Osteocyte (in vitro differentiated cells): Measurements from ENCODE around the gene ARHGAP10. TPM values are rescaled to one million over a fixed set of nuclear protein-coding genes. Genes with fewer than 3 reads are reported as not detected.
A peak's percentile ranks its signal among the peaks of the same experiment; 100 is the strongest.

Experiments used
- DNase-seq: peaks from one replicate; pipeline ENCODE4 v3.0.0; 2021; ENCODE audit warnings: mixed read lengths; ENCODE audit not compliant: unreplicated experiment; ENCODE audit errors: extremely low spot score
- H3K27ac Mint-ChIP-seq: one replicate; pipeline ENCODE4 v1.8.0; 2021; ENCODE audit warnings: mild to moderate bottlenecking, mixed read lengths; ENCODE audit not compliant: unreplicated experiment
- H3K27me3 Mint-ChIP-seq: one replicate; pipeline ENCODE4 v1.8.0; 2021; ENCODE audit warnings: mixed read lengths; ENCODE audit not compliant: unreplicated experiment
- H3K36me3 Mint-ChIP-seq: one replicate; pipeline ENCODE4 v1.8.0; 2021; ENCODE audit warnings: mixed read lengths; ENCODE audit not compliant: unreplicated experiment
- H3K4me1 Mint-ChIP-seq: one replicate; pipeline ENCODE4 v1.8.0; 2021; ENCODE audit warnings: mixed read lengths; ENCODE audit not compliant: unreplicated experiment
- H3K4me3 Mint-ChIP-seq: one replicate; pipeline ENCODE4 v1.8.0; 2021; ENCODE audit warnings: mild to moderate bottlenecking, moderate library complexity, mixed read lengths; ENCODE audit not compliant: unreplicated experiment
- H3K9me3 Mint-ChIP-seq: one replicate; pipeline ENCODE4 v1.8.0; 2021; ENCODE audit warnings: mixed read lengths; ENCODE audit not compliant: unreplicated experiment
- CTCF ChIP-seq: fragments of 200-600 bp; sonication (generic); IDR thresholded peaks from 2 replicates; pipeline ENCODE4 v1.5.0; 2021; ENCODE audit warnings: antibody characterized with exemption, mild to moderate bottlenecking, moderate library complexity
- total RNA-seq: library from RNA; stranded (reverse); gene quantifications from 2 replicates; pipeline ENCODE4 v1.2.1, GENCODE V29; 2021

Gene ARHGAP10
- total RNA-seq, 1 donor from 2014 or later, result 121 TPM

- no peaks in the 10 kb centered on the region for H3K27me3 Mint-ChIP-seq
- no peak overlapping the region for H3K4me3 Mint-ChIP-seq
- peak overlapping the region; percentile 47 for H3K27ac Mint-ChIP-seq
- peaks cover 69% of the 10 kb centered on the region for H3K4me1 Mint-ChIP-seq
- no peaks in the 10 kb centered on the region for H3K9me3 Mint-ChIP-seq
- DNase-seq, result no peak
- peaks cover 50% of the 10 kb centered on the region for H3K36me3 Mint-ChIP-seq
- peak; percentile 20 for TF ChIP-seq CTCF
Measured at GRCh38 chr4:147863111-147863747, 131.3 kb downstream of the ARHGAP10 start.

- H3K27me3 Mint-ChIP-seq, result no peaks in the 10 kb centered on the region
- no peak for DNase-seq
- H3K9me3 Mint-ChIP-seq, result no peaks in the 10 kb centered on the region
- TF ChIP-seq CTCF, result no peak
- H3K4me1 Mint-ChIP-seq, result peaks cover 62% of the 10 kb centered on the region
- H3K36me3 Mint-ChIP-seq, result peaks cover 50% of the 10 kb centered on the region
- peak overlapping the region; percentile 26 for H3K4me3 Mint-ChIP-seq
- H3K27ac Mint-ChIP-seq, result peak overlapping the region; percentile 47
Measured at GRCh38 chr4:147863808-147864472, 132.1 kb downstream of the ARHGAP10 start.

DNA sequence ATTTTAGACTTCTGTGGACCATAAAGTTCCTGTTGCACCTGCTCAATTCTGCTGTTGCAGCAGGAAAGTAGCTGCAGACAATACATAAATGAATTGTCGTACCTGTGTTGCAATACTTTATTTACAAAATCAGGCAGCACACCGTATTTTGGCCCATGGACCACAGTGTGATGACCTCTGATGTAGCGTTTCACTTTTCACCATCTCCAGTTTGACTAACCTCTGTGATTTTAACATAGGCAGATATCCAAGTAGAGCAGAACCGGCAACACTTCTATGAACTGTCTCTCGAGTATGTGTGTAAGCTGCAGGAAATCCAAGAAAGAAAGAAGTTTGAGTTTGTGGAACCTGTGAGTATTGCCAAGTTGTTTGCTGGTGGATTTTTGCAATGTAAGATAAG, 132.7 kb downstream of the ARHGAP10 start:
- Mint-ChIP-seq H3K4me1 (peaks cover 60% of the 10 kb centered on the region), H3K36me3 (peaks cover 51% of the 10 kb centered on the region), H3K27me3 (no peaks in the 10 kb centered on the region), H3K9me3 (no peaks in the 10 kb centered on the region), H3K27ac (peak overlapping the region; percentile 47), H3K4me3 (no peak overlapping the region)
- TF ChIP-seq CTCF, result no peak
- DNase-seq, result no peak

GRCh38 chr4:147865926-147866325, 134.0 kb downstream of the ARHGAP10 start:
- no peak for TF ChIP-seq CTCF
- H3K27me3 Mint-ChIP-seq, result no peaks in the 10 kb centered on the region
- DNase-seq, result no peak
- no peak overlapping the region for H3K4me3 Mint-ChIP-seq
- H3K36me3 Mint-ChIP-seq, result peaks cover 48% of the 10 kb centered on the region
- peaks cover 52% of the 10 kb centered on the region for H3K4me1 Mint-ChIP-seq
- peak overlapping the region; percentile 77 for H3K27ac Mint-ChIP-seq
- no peaks in the 10 kb centered on the region for H3K9me3 Mint-ChIP-seq

DNA sequence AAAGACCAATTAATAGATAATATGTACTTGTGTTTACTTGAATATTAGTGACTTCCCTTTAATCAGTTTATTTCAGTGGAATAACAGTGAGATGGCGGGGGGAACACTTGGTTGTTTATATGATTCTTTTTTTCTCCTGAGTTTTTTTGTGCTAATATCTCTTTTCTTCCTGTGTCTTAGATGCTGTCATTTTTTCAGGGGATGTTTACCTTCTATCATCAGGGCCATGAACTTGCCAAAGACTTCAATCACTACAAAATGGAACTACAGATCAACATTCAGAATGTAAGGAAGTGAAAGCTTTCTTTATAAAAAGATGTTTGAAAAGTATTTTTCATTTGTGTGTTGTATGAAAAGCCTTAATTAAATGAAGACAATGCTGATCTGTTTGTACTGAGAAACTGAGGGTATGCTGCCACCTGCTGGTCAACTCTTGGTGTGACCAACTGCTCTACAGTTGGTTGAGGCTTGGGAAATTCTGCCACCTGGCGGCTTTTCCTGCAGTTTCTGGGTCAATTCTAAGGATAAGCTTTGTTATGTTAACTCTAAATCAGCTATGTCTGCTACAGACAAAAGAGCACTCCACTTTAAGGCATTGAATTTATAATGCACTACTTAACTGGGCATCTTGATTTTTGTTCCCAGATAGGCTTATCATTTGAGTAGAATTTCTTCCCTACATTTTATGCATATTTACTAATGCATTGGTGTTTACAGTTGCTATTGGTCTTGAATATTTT, 134.8 kb downstream of the ARHGAP10 start:
- Mint-ChIP-seq H3K36me3 (peaks cover 41% of the 10 kb centered on the region), H3K9me3 (no peaks in the 10 kb centered on the region), H3K27me3 (no peaks in the 10 kb centered on the region), H3K4me3 (no peak overlapping the region), H3K27ac (peak overlapping the region; percentile 77), H3K4me1 (peaks cover 49% of the 10 kb centered on the region)
- DNase-seq, result peak; percentile 95
- peak; percentile 100 for TF ChIP-seq CTCF
